K562 (cell line): ENCODE data around the gene TTLL3. TPM values are rescaled to one million over a fixed set of nuclear protein-coding genes. Genes with fewer than 3 reads are reported as not detected.

ENCODE experiments used
- ARID4B ChIP-seq: sonication (generic); formaldehyde crosslinking; IDR thresholded peaks from 2 replicates; pipeline ENCODE4 v1.8.0; 2022; ENCODE audit warnings: mild to moderate bottlenecking, missing genetic modification reagents
- BCL6 ChIP-seq: fragments of 250-450 bp; sonication (Bioruptor Pico); IDR thresholded peaks from 2 replicates; pipeline ENCODE4 v1.4.0; 2020
- ESRRB ChIP-seq: fragments of 250-450 bp; sonication (Bioruptor Pico); IDR thresholded peaks from 2 replicates; pipeline ENCODE4 v1.5.0; 2020; ENCODE audit warnings: mild to moderate bottlenecking, moderate library complexity, borderline replicate concordance
- FOXP1 ChIP-seq: sonication (generic); formaldehyde crosslinking; IDR thresholded peaks from 2 replicates; pipeline ENCODE4 v1.8.0; 2022; ENCODE audit warnings: mild to moderate bottlenecking, missing genetic modification reagents
- HINFP ChIP-seq: fragments of 450-650 bp; conservative IDR thresholded peaks from 2 replicates; pipeline ENCODE4 v1.6.1; 2016; ENCODE audit warnings: missing genetic modification characterization, low read depth, mild to moderate bottlenecking, control low read depth, missing compliant biosample characterization
- HIVEP1 ChIP-seq: fragments of 250-450 bp; sonication (Bioruptor Pico); IDR thresholded peaks from 2 replicates; pipeline ENCODE4 v1.4.0; 2020; ENCODE audit warnings: mild to moderate bottlenecking
- LEF1 ChIP-seq: fragments of 450-650 bp; IDR thresholded peaks from 2 replicates; pipeline ENCODE4 v1.6.1; 2016; ENCODE audit warnings: mild to moderate bottlenecking
- MAFK ChIP-seq: IDR thresholded peaks from 2 replicates; pipeline ENCODE4 v1.6.1; 2011; ENCODE audit warnings: low read length, improper control_type of control experiment
- MED1 ChIP-seq: sonication (generic); formaldehyde crosslinking; IDR thresholded peaks from 2 replicates; pipeline ENCODE4 v1.8.1; 2023; ENCODE audit warnings: missing genetic modification reagents, borderline replicate concordance
- NFIX ChIP-seq: fragments of 250-450 bp; sonication (Bioruptor Pico); IDR thresholded peaks from 2 replicates; pipeline ENCODE4 v1.4.0; 2020; ENCODE audit warnings: low read depth, mild to moderate bottlenecking, moderate library complexity
- NFXL1 ChIP-seq: fragments of 450-650 bp; formaldehyde crosslinking; IDR thresholded peaks from 2 replicates; pipeline ENCODE4 v1.4.0; 2021; ENCODE audit warnings: mild to moderate bottlenecking
- PCBP1 ChIP-seq: fragments of 200-400 bp; formaldehyde crosslinking; IDR thresholded peaks from 2 replicates; pipeline ENCODE4 v1.6.1; 2018; ENCODE audit warnings: mild to moderate bottlenecking, low read depth, low read length; ENCODE audit not compliant: poor library complexity, severe bottlenecking
- RCOR1 ChIP-seq, 2 experiments: IDR thresholded peaks; 2 replicates each; pipeline ENCODE4 v1.6.1; 2012; ENCODE audit warnings: low read depth in 2 of 2, low read length in 2 of 2, borderline replicate concordance in 1 of 2, improper control_type of control experiment in 1 of 2
- TAF9B ChIP-seq: fragments of 450-650 bp; IDR thresholded peaks from 2 replicates; pipeline ENCODE4 v1.6.1; 2018; ENCODE audit warnings: mild to moderate bottlenecking; ENCODE audit not compliant: partially characterized antibody
- TCFL5 ChIP-seq: fragments of 250-450 bp; sonication (Bioruptor Pico); conservative IDR thresholded peaks from 2 replicates; pipeline ENCODE4 v1.6.1; 2021; ENCODE audit warnings: mild to moderate bottlenecking, moderate library complexity, matching md5 sums
- ZNF311 ChIP-seq: fragments of 250-450 bp; sonication (Bioruptor Pico); IDR thresholded peaks from 2 replicates; pipeline ENCODE4 v1.4.0; 2020; ENCODE audit warnings: mild to moderate bottlenecking, moderate library complexity
- polyA plus RNA-seq, 8 experiments: library from polyadenylated mRNA; depleted of rRNA in 4 of 8; stranded (reverse) in 5 of 8; unstranded in 3 of 8; fragments of >200 nt; fragmentation: Nextera tagmentation in 2 of 8; fragmentation: Illumina TruSeq in 1 of 8; extraction: Ambion mirVana in 2 of 8; extraction: Trizol in 1 of 8; gene quantifications; 2 replicates each; pipeline versions ENCODE4 v1.2.1 to v1.2.3, GENCODE V29; 2011 to 2014; ENCODE audit warnings: inconsistent platforms in 1 of 8, missing spikeins in 1 of 8
- total RNA-seq, 7 experiments: library from RNA; depleted of rRNA in 6 of 7; stranded (reverse); fragments of >200 nt in 6 of 7; fragmentation: Illumina TruSeq in 2 of 7; extraction: Trizol in 2 of 7; gene quantifications; 2 replicates each; pipeline versions ENCODE4 v1.2.1 to v1.2.3, GENCODE V29; 2011 to 2021; ENCODE audit warnings: low replicate concordance in 1 of 7

TTLL3 gene
- total and polyA plus RNA-seq, 9 of the 15 experiments (the other 6 are each of a cell fraction or from before 2014, with no cell fraction given) = 8.9 to 106 (median 33.2) TPM

- TF ChIP-seq ARID4B (peak; percentile 50), TCFL5 (no peak), NFIX (CRISPR knock-in tag) (no peak), MAFK (0 out of 2 replicates have a peak, but pooled peaks have one; percentile 25), NFXL1 (no peak), HIVEP1 (no peak), ESRRB (CRISPR knock-in tag) (no peak), MED1 (CRISPR knock-in tag) (no peak), BCL6 (CRISPR knock-in tag) (no peak), TAF9B (peak; percentile 89), ZNF311 (CRISPR knock-in tag) (no peak), LEF1 (no peak), PCBP1 (no peak), HINFP (no peak), RCOR1 (IDR thresholded peaks at IDR 0.05; ENCODE audit: borderline replicate concordance in 1 of 2, low read depth in 2 of 2, low read length in 2 of 2) (no peak), FOXP1 (CRISPR knock-in tag) (no peak)
Measured at GRCh38 chr3:9843715-9844438, 33.8 kb downstream of the TTLL3 start, which contains the start of gene RPUSD3 (continued).
